Stimulated activated CD8-positive, alpha-beta memory T cell treated with anti-CD3 and anti-CD28 coated beads, Interleukin-4, amount 100 ng/mL, for 48 hours (primary cell): ENCODE measurements around the gene GRIA1.

Experiments
- DNase-seq: peaks from one replicate; pipeline ENCODE4 v3.0.0-alpha.2; 2020

The GRIA1 gene

DNA sequence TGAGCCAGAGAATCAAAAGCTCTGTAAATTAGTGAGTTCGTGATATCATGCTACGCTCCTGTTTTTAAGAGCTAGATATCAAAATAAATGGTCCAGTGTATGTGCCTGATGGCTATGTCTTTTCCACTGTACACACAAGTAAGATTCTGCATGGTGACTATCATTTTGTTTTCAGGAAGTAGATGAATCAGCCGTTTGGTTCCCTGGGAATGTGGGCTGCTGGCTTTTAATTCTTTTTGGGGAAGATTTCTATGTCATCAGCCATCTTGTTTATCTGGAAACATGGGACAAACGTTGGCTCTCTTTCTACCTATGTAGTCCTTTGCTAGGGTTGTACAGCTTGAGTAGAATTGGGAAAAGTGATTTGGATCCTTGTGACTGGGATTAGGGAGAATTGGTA is 126.7 kb downstream of the GRIA1 start:
- DNase-seq: no peak

DNA sequence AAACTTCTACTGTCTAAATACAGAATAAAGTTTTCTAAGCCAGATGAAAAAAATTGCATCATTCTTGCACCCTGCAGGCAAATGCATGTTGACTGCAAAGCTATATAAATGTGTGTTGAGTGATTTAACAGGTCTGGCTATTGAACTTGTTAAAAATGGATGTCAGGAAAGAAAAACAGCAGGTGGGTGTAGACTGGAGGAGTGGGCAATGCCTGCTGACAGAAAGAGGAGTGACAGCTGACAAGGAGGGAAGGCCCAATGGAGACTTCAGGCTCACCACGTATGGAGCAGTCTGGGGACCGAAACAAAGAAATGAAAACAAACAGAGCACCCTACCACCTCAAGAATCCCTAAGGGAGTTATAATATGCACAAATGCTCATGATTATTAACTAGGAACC is 127.8 kb downstream of the GRIA1 start:
- no peak for DNase-seq

DNA sequence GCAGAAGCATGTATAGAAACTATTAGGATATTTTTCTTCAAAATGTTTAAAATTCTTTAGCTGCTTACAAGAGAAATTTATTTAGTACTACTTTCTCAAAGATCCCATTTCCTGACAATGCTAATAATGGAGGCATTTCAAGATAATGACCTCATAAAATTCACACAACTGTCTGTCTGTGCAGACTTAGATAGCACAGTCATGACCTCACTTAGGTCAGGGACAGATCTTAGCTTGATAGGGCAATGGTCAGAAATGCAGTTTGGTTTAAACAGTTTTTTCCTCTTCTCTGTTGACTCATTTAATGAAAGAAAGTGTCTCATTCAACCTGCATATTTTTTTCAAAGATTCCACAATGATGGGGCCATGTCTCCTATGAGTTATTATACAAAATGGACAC is 128.4 kb downstream of the GRIA1 start:
- DNase-seq: no peak

DNA sequence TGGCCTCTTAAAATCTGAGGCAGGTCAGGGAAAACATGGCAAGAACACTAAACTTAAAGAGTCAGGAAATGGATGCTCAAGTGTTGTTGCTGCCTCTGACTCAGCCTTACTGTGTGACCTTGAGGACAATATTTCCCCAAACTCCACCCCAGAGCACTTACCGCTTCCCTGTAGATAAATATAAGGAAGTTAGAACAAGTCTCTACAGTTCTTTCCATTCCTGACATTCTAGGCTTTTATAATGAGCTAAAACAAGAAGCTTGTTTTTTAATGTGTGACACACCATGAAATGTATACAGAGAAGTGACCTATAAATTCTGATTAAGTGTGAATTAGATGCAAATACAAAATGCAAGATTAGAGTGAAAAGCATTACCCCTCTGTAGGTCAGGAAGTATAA is 129.3 kb downstream of the GRIA1 start:
- no peak for DNase-seq

DNA sequence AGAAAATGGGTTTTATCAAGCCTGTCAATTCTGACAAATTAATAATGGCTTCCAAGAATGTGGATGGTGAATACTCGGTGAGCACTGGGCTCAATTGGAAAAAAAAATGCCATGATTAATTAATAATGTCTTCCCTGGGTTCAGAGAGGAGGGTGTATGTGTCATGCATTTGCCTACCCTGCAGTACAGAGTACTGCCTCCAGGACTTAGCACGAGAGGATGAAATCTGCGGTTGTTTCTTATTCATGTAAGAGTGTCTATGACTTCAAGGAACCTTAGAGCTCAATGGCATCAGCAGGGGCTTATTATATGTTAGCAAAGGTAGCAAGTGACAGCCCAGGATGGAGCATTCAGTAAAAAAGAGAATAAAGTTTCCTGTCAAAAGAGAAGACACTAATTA is 132.7 kb downstream of the GRIA1 start:
- no peak for DNase-seq

DNA sequence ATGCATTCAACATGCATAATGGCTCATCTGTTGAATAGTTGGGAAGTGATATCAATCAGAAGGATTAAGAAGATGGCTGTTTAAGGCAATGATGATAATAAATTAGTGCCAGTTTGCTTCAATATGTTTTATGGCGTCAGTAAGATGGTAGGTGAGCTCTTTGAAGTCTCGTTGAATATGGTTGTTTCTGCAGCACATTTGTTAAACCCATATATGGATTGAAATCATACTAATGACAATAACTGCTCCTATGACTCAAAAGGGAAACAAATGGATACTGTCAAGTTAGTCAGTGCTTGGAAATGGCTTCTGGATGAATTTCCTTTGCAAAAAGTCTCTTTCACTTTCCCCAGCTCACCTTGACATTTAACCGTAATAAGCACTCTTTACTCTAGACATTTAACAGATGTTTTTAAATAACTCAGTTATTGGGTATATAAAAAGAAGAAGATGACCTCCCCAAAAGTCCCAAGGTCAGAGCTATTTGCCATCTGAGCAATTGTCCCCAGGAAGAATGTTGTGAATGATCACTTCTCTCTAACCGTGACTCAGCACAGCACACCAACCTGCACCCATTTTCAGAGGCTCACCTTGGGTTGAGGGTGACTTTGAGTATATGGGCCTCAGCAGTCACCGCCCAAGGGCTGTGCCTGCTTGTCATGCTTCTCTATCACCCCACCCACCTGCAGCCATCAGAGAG is 133.4 kb downstream of the GRIA1 start:
- no peak for DNase-seq

DNA sequence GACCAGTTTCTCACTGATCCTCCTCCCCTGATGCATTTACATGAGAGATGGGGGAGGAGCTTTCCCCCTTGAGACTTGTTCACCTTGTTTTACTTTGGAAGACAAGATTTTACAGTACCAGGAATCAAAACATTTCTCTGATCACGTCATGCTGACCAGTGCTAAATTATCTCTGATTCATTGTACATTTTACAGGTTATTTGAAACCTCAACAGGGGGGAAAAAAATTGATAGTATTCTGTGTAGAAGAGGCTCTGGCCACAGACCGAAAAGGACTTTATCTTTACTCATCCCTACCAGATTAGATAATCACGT is 133.9 kb downstream of the GRIA1 start:
- no peak for DNase-seq

DNA sequence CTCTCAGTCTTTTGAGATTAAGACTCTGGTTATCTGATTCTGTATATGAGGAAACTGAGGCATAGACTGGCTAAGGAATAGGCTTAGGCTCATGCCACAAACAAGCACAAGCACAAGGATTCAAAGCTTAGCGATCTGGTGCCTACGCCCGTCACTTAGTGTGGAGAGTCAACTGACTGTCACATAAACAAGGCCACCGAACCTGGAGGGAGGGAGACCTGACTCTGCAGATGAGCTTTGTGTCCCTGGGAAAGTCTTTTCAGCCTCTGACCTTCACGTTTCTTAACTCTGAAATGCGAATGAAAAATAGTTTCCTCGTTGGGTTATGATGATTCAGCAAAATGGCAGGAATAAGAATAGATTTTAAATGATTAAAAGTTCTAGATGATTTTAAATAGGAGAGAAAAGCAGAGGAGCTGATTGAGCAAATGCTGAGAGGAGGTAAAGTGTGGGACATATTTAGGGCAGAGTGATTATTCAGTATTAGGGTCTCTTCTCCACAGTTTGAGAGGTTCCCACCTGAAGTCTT is 135.4 kb downstream of the GRIA1 start:
- no peak for DNase-seq

DNA sequence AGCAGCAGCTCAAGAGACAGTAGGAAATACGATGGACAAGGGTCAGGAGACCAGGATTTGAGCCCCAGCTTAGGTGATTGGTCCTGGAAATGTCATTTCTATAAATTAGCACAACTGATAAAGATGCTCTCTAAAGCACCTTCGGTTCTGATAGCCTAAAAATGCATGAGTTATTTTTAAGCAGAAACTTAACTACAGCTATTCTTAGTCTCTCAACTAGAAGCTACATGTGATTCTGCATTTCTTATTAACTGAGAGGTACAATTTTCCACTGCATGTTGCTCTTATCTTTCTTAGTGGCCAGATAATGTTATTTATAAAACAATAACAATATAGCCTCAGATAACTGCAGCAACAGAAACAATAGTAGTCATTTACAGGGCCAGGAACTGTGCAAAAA is 136.4 kb downstream of the GRIA1 start:
- no peak for DNase-seq

DNA sequence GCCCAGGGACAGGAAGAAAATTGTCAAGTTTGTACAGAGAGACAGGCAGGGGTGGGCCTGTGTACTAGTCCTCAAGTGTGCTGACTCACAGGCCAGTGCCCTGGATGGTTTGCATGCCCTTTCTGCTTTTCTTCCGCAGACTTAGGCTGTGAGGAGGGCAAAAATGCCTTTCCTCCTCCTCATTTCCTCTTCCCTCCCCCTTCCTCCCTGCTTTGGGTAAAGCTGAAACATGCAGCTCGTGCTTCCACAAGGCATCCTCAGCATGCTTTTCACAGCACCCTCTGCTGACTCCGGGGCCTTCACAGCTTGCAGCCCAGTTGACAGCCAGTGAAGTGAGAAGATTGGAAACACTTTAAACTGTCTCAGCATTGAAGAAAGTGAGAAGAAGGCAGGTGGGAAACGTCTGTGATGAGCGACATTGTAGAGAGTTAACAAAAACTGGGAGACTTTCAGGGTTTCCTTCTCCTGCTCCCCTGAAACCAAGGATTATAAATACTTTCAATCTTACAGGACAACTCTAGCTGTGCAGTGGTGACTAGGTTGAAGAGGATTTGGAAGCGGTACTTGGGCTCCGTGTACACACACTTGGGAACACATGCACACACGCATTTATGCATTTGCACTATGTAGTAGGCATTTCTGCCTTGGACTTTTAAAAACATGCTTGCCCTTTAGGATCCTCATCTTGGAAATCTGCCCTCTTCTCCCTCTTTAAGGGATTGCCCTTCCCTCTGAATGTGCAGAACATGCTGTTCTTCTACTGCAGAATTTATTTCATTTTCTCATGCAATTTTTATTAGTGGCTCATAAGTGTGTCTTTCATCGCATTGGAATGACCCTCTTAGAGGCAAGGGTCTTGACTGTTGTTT is 138.8 kb downstream of the GRIA1 start:
- no peak for DNase-seq

DNA sequence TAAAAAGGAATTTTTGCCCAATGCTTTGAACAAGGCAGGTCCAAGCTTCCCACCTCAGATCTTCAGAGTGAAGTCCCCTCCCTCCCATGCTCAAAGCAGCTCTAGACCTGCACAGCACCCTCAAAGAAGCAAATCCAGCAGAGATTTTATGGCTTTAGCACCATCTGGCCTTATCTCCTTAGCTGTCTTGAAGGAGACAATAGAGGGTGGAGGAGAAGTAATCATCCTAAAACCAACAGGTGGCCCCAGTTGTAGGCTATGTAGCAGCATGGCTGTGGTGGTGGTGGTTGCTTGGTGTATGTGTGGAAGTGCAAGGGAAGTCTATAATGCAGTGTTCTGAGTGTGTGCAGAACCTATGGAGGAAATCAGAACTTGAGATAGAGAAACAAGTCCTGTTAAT is 140.1 kb downstream of the GRIA1 start:
- DNase-seq: no peak

DNA sequence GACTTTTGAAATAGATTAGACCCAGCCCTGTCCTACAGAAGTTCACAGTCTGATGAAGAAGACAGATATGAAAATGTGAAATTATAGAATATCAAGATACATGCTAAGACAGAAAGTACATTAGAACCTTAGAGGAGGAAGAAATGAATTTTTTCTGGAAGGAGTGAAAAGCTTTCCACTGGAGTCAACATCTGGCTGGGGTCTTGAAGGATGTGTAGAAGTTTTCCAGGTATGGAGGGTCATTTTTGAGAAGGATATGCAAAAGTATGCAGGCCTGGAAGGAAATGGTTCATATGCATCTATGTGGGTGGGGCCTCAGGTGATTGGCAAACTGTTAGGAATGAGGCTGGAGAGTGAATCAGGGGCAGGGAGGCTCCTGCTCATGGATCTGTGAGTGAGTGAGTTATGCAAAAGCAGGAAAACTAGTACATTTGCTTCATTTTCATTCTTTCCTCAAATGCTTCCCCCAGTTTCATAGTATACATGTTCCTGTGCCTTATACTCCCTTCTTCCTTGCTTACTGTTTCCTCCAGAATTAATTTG is 142.3 kb downstream of the GRIA1 start:
- DNase-seq: no peak

DNA sequence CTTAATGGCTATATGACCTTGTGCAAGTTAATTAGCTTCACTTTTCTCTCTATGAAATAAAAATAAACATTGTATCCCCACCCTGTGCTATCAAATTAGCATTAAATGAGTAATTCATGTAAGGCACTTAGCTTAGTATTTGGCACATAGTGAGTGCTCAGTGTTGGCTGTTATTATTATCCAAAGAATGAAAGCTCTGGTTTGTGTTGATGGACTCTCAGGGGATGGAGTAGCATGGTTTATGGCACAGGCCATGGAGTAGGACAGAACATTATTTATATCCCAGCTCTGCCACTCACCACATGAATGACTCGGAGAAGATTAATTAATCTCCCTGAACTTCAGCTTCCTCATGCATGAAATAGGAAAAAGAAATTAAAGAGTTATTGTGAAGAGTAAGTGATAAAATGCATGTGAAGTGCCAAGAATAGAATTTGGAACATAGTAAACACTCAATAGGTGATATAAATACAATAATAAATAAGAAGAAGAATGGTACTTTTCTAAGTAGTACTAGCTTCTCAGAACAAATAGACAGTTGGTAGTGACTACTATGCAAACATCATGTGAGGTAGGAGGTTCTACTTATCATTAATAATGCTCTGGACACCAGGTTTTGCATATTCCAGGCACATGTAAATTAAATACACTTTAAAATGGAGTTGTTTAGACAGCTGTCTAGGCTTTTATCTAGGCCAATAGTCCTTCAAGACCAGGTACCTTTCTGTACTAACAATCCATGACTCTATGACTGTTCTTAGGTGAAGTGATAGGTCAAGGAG is 146.4 kb downstream of the GRIA1 start:
- no peak for DNase-seq

DNA sequence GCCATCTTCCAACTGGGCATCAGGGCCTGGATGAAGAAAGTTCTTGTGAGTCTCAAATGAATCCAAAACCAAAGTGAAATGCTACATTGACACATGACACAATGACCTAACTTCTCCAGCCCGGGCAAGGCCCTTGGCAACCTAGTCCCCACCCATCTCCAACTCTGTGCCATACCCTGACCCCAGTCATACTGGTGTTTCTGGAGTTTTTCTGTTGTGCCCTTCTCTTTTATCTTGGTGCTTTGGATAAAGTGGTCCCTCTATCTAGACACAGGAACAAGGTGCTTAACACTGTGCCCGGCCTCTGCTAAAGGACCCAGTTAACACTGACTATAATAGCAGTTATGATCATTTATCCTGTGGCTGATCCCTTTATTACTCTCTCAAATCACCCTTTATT is 149.8 kb downstream of the GRIA1 start:
- DNase-seq: no peak

DNA sequence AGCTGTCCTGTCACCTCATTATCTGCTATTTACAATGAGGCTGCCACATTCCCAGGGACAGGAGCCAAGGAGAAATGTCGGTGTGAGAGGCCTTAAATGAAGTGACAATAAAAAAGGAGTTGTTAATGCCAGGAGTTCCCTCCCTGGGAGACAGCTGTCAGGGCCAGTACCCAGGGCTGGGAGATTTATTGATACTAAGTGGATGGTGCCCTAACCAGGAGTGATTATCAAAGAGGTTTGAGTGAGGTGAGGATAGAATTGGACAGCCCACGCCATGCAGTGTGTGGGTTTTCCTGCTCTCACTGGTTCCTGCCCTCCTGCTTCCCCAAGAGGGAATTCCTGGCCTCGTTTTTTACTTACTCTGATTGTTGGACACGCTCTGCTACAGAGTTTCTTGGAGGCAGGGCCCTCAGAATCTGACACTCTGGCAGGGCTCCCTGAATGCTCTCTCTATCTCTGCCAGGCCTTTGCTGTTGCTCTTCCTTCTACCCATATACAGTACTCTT is 150.8 kb downstream of the GRIA1 start:
- DNase-seq: no peak

DNA sequence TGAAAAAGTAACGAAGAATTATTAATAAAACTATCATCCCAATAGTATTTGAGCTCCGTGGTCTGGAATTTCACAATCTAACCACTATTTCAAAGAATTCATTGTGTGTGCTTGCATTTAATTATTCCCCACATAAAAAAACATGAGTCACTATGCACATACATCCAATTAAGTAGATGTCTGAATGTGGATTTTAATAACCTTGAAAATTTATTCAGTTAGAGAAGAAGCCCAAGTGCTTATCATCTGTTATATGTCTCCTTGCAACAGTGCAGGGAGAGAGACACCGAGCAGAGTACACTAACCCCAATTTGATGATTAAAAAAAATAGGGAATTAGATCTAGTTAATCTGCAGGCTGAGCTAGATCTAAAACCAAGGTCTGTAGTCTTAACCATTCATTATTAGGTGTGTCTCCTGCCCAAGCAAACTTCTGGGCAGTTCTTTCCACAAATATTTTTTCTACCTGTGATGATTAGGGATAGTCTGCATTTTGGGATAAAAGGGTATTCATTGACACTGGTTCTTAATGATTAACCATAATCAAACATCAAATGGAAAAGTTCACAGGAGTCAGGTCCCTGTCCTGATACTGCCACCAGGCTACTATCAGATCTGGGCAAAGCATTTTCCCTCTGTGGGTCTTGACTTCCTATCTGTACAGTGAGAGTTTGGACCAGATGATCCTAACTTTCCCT is 164.2 kb downstream of the GRIA1 start:
- no peak for DNase-seq

DNA sequence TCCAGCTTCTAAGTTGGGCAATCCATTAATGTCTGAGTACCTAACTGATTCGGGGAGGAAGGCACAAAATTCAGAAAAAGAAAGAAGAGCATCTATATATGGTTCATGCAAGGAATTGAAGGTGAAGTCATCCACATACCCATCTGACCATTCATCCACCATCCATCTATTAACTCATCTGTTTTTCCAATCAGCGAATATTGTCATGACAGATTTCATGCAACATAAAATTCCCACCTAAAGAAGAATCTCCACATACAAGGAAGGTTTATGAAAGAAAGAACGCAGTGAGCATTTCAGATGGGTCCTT is 164.7 kb downstream of the GRIA1 start:
- no peak for DNase-seq

DNA sequence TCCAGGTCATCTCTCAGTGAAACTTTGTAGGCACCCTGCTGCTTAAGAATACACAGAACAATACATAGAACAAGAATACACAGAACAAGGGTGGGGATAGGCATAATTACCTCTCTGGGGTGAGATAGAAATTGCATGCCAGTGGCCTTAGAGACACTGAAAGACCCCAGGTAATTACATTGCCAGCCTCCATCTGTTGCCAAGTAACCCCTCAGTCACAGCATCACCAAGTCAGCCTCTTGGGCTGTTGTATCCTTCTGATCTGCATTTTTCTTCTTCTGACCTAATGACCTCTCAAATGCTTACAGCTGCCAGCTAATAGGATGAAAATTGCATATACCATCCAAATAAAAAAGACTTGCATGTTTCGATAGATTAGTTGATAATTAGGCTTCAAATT is 167.7 kb downstream of the GRIA1 start:
- DNase-seq: no peak

DNA sequence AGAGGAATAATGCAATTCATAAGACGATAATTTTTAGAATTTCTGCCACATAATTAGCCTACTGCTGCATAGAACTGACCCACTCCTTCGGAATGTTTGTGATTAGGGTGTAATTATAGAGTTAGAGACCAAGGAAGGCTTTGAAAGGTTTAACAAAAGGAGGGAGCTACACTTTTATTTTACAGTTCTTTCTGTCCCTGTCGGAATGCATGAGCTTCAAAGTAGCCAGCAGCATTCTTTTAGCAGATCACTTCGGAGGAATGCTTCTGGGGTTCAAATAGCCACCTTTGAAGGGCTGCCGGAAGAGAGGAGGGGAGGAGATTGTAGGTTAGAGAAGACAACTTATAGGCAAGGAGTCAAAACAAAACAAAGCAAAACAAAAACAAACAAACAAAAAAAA is 168.1 kb downstream of the GRIA1 start:
- no peak for DNase-seq

DNA sequence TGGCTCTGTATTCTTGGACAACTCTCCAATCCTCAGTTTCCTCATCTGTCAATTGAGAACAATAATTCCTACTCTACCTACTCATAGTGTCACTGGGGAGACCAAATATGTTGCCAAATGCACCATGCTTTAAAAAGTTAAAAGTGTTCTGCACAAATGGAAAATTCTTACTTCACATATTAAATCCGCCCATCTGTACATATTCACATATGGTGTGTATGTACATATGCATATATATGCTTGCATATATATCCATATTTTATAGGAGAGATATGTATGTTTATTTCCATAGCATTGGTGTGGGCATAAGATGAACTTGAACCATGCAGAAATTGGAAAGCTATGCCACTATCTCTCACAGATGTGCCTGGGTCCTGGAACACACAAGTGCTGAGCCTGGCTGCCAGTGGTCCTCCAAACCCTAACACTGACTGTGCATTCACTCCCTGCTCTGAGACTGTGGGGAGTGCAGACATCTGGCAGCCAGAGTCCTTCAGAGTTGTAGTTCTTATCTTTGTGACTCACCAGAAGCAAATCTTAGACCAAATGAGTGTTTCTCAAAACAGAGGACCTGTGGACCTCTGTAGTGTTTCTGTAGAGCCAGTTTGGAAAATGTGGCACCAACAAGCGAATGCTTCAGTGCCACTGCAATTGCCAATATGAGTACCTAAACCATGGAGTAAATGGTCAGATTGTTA is 168.7 kb downstream of the GRIA1 start:
- no peak for DNase-seq

DNA sequence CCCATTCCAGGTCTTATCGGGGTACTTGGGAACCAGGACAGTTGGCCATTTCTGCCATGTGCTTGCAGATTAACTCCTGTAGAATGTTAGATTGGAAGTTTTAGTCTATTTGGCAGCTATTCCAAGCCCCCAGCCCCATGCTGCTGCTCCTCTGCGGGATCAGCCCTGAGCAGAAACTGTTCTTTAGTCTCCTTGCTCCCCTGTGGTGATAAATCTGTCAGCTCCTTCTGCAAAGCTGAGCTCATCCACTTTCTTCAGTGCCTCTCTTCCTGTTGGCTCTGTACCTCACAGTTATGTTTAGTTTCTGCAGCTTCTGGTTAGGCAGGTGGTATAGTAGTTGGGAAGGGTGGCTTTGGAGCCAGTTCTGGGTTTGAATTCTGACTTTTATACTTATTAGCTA is 170.4 kb downstream of the GRIA1 start:
- no peak for DNase-seq

DNA sequence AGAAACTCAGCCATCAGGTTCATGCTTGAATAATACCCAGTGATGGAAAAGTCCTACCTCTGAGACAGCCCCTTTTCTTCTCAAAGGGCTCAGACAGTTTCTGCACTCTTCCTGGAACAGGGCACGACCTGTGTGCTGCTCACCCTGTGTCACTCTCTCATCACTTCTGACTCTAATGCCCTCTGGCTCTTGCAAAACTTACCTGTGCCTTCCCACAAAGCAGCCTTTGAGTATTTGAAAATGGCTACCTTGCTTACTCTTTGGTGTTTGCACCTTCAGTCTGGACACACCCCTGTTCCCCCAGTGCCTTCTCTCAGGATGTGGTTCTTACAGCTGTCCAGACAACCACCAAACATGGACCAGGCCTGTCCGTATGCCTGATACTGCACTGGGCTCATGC is 171.4 kb downstream of the GRIA1 start:
- no peak for DNase-seq
